Activated CD4-positive, CD25-positive, alpha-beta regulatory T cell (primary cell): ENCODE results near the gene KIAA1143.

Experiments used
- DNase-seq, 4 experiments: peaks; one replicate each; lab custom pipeline; 2025; lab: John Stamatoyannopoulos, UW

Gene KIAA1143

GRCh38 chr3:44761424-44762169, at the start of gene KIAA1143, which contains the start of gene KIF15:
Gene KIAA1143 (minus strand): TSS chr3:44761619. CDS start chr3:44761602, 17 bp downstream.
Gene KIF15 (plus strand): TSS chr3:44761794. CDS start chr3:44761866, 72 bp downstream.
- peak; percentile 93 to 97 (median 94) for DNase-seq

- DNase-seq: no peak
Measured at GRCh38 chr3:44805960-44806359, 44.5 kb upstream of the KIAA1143 start.

DNA sequence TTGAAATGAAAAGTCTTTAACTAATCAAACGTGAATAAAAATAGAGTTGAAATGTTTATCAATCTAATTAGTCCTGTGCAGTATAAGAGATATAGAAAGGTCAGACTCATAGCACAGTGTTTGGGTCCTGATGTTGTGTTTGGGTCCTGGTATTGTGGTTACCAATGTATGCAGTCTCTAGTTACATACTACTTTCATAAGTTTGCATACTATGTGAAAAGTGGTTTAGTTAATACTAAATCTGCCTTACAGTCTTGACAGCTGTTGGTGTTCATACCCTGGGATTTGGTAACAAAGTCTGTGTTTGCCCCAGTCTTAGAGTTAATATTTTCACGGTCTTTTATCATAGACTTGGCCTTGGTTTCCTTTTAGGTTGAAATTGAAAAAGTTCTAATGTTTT, 41.9 kb upstream of the KIAA1143 start:
- no peak for DNase-seq

GRCh38 chr3:44802011-44802410, 40.6 kb upstream of the KIAA1143 start:
- DNase-seq: no peak

DNA sequence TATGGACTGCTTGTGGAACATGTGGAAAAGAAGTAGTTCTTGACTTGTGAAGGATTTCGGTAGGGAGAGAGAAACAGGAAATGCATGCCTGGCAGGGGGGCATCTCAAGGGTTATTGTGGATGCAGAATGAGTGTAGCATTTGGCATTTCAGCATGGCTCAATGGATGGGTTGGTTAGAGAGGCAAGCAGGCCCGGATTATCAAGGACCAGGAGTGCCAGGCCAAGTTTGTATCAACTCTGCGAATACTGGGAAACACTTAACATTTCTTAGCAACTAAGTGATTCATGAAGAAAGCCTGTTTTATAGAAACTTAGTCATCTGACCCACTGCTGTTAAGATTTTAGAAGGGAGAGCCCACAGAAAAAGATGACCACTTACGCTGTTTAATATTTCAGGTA, 33.8 kb upstream of the KIAA1143 start:
- DNase-seq: no peak

DNA sequence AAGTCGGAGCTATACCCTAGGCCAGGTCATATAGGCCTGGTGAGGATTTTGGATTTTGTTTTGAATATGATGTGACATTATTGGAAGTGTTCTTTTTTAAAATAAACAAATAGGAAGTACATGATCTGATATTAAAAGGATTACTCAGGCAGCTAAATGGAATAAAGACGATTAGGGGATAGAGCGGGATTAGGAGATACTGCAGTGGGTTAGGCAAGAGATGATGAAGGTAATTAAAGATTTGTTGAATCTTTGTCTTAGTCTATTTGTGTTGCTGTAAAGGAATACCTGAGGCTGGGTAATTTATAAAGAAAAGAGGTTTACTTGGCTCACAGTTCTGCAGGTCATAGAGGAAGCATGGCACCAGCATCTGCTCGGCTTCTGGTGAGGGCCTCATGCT, 21.5 kb upstream of the KIAA1143 start:
- no peak for DNase-seq

- DNase-seq: no peak
Measured at GRCh38 chr3:44772099-44772442, 10.7 kb upstream of the KIAA1143 start.

DNA sequence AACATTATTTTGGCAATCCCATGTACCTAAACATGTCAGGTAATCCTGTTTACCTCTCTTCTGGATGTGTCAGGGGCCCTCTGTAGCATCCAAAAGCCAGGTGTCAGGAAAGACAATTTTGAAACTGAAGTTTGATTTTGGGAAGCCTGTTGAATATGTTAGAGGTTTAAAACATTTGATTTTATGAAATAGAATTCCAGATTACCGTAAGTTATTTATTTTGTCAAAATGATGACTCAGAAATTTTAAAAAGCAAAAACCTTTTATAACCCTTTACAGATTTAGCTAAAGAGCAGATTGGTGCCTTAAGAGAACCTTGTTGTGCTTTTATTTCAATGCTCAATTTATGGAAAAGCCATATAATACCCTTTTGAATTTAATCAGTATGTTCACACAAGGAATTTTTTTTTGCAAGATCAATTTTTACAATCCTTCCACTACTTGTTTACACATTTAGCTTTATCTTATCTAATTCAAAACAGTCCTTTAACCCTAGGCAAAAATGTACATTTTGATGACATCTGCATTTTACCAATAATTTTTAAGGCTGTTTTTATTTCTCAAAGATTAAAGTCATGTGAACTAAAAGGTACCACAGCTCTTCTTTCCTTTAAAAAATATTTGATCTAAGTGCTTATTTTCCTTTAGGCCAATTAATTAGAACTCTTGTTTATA, 10.1 kb upstream of the KIAA1143 start:
- no peak for DNase-seq

DNA sequence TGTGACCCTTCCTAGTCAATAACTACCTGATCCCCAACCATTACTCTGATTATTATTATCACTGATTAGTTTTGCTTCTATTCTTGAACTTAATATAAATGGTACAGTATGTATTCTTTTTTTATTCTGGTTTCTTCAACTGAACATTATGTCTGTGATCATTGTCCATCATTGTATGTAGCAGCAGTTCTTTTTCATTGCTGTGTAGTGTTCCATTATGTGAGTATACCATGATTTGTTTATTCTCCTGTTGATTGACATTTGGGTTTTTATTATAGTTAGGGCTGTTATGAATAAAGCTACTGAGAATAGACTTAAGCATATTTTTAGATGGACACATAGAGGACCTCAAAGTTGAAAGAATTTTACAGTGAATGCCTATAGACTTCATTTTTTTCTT, 2.8 kb upstream of the KIAA1143 start:
- DNase-seq: no peak

- no peak for DNase-seq
Measured at GRCh38 chr3:44762690-44763089, 1.3 kb upstream of the KIAA1143 start.

GRCh38 chr3:44762170-44762677, 805 bp upstream of the KIAA1143 start:
- no peak for DNase-seq

DNA sequence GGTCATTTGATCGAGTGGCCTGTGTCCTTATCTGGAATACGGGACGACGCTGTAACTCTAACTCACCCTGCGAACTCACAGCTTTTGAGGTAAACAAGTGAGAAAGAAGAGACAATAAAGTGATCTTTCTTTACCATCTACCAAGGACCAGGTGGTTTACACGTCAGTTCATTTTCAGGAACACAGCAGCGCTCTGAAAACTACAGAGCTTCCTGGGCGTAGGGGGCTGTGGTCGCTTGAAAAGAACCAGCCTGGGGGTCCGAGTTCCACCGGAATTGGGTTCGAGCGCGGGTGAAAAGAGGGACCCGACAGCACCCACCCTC, 357 bp downstream of the KIAA1143 start:
- no peak for DNase-seq

DNA sequence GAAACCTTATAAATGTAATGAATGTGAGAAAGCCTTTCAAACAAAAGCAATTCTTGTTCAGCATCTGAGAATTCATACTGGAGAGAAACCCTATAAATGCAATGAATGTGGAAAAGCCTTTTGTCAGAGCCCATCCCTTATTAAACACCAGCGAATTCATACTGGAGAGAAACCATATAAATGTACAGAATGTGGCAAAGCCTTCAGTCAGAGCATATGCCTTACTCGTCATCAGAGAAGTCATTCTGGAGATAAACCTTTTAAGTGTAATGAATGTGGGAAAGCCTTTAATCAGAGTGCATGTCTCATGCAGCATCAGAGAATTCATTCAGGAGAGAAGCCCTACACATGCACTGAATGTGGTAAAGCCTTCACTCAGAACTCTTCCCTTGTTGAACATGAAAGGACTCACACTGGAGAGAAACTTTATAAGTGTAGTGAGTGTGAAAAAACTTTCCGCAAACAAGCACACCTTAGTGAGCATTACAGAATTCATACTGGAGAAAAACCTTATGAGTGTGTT, 26.7 kb downstream of the KIAA1143 start:
- no peak for DNase-seq

GRCh38 chr3:44729384-44729910, 32.0 kb downstream of the KIAA1143 start, which contains the start of gene ZNF501:
Gene ZNF501 (plus strand): TSS chr3:44729635. CDS start chr3:44734422, 4,787 bp downstream.
- peak; percentile 60 to 77 (median 72) for DNase-seq

DNA sequence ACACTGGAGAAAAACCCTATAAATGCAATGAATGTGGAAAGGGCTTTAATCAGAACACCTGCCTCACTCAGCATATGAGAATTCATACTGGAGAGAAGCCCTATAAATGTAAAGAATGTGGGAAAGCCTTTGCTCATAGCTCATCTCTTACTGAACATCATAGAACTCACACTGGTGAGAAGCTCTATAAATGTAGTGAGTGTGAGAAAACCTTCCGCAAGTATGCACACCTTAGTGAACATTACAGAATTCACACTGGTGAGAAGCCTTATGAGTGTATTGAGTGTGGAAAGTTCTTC, 39.4 kb downstream of the KIAA1143 start:
- no peak for DNase-seq

- DNase-seq: no peak
Measured at GRCh38 chr3:44721231-44722102, 40.0 kb downstream of the KIAA1143 start.

DNA sequence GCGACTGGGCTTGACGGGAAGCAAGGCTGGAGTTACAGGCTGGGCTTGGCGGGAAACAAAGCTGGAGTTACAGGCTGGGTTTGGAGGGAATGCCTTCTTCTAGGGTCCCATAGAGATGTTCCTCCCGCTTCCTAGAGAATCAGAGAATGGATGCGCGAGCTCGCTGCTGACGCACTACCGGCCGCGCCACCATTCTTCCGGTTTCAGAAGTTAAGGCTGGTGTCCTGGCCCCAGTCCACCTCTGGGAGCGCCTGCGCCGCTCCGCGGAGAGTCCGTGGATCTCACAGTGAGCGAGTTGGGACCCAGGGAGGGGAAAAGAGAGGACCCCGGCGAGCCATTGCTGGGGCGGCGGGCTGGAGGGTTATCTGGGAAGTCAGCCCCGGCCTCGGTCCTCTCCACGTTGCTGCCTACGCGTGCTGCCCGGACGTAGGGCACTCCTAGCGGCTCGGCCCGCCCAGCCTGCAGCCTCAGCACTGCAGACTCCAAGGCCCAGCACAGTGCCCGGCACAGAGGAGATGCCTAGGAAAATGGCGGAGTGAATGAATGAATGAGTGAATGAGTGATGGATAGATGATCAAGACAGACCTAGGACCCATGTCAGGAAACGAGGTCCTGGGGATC, 48.9 kb downstream of the KIAA1143 start, which contains the start of gene ZNF502:
Gene ZNF502 (plus strand): TSS at position 206 of the 621 bp plus-strand sequence. CDS start 7,602 bp downstream, outside the sequence.
- DNase-seq: peak; percentile 5 to 43 (median 27)
